ENCODE results near the gene COL9A3.

Gene COL9A3

GRCh38 chr20:62778601-62779416 lies 38.0 kb upstream of the COL9A3 start:
- no peak for DNase-seq

DNA sequence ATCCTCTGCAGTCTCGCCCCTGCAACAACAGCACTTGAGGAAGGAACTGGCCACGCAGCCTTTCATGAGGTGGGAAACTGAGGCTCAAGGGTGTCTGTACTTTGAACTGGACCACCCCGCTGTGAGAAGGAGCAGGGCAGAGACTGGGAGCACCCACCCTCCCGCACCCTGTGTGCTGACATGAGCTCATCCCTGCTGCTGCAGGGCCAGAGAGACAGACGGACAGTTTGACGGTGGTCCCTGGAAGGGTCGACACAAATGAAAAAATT lies 37.5 kb upstream of the COL9A3 start:
- no peak for DNase-seq

- no peak for DNase-seq
Observed at GRCh38 chr20:62780204-62780603, 36.6 kb upstream of the COL9A3 start.

DNA sequence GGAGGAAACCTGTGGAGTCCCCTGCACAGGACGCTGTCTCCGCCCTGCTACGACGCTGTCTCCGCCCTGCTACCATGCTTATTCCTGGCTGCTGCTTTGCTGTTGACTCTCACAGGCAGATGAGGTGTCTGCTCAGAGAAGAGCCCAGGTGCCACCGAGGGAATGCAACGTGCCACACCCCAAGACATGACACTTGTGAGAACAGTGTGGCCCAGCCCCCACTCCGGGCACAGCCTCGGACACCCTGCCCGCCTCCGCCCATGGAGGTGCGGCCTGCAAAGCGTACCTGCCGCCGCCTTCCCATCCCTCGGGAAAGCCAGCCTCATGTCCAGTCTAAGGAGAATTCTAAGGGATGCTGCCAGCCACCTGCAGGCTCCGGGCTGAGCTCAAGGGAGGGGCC lies 36.2 kb upstream of the COL9A3 start:
- no peak for DNase-seq

DNA sequence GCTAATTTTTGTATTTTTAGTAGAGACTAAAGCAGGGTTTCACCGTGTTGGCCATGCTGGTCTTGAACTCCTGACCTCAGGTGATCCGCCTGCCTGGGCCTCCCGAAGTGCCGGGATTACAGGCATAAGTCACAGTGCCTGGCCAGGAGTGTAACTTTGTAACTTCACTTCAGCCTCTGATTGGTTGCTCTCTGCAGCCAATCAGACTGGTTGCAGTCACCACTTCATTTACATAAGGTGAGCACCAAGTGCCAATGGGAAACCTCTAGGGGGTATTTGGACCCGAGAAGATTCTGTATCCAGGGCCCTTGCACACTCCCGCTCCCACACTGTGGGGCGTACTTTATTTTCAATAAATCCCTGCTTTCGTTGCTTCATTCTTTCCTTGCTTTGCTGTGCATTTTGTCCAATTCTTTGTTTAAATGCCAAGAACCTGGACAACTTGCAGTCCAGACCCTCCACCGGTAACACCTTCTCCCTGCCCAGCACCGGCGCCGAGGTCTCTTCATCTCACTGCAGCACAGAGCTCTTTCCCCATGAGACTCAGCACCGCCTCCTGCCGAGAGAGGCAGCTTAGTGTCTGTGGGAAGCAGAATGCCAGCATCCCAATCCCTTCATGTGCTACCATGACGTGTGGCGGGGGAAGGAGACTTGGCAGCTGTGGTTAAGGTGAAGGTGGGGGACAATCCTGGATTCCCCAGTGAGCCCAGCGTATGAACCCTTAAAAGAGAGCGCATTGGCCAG lies 34.5 kb upstream of the COL9A3 start:
- no peak for DNase-seq

GRCh38 chr20:62782893-62783278 lies 34.0 kb upstream of the COL9A3 start:
- no peak for DNase-seq

GRCh38 chr20:62784497-62784896 lies 32.4 kb upstream of the COL9A3 start:
- DNase-seq = no peak

GRCh38 chr20:62785393-62785792 lies 31.5 kb upstream of the COL9A3 start:
- no peak for DNase-seq

DNA sequence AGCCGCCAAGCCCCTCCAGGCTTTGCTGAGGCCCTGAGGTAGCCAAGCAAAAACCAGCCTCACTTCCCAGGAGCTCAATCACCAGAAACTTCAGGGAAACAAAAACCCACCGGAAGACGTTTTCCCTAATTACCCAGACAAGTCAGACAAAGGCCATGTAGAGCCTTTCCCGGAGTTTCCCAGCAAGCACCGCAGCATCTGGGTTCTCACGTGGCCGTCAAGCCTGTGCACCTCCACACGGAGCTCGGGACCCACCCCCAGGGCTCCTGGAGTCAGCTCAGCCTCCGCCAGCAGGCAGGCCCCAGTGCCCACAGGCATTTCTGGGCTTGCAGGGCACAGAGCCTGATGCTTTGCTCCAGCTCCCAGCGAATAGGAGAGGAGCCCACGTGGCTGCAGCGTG lies 30.7 kb upstream of the COL9A3 start:
- DNase-seq = no peak

DNA sequence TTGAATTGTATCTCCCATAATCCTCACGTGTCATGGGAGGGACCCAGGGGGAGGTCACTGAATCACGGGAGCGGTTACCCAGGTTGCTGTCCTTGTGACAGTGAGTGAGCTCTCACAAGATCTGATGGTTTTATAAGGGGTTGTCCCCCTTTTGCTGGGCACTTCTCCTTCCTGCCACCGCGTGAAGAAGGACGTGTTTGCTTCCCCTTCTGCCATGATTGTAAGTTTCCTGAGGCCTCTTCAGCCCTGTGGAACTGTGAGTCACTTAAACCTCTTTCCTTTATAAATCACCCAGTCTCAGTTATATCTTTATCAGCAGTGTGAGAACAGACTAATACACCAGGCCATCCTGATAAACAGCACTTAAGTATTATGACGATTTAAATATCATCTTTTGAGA lies 29.5 kb upstream of the COL9A3 start:
- no peak for DNase-seq

DNA sequence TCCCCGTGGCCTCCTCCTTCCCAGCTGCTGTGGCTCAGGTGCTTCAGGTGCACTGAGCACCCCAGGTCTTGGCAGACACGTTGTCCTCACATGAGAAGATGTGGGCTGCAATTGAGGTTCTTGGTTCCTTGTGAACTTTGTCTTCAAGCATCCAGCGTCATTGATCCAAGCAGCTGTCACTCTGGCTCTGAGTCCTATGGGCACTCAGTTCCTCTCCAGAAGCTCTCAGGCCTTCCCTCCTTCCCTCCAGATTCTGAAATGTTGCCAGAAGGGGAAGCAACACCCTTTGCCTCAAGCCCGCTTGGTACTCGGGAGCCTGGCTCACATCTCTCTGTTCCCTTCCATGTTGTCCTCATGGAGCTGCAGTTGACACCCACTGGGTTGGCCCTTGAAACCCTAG lies 29.0 kb upstream of the COL9A3 start:
- no peak for DNase-seq

DNA sequence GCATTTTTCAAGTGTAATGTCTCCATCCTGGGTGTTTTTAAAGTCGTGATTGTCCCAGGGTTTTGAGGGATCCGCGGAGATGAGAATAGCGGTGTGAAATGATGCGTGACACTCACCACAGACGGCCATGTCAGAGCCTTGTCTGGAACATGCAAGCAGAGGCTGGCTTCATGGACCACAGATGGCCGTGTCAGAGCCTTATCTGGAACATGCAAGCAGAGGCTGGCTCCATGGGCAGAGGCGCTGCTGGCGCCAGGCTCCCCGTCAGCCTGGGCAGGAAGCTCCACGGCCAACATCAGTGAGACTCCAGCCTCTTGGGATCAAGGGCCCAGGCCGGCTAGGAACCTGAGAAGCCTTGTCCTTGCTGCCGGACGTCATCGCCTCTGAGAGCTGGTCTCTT lies 28.2 kb upstream of the COL9A3 start:
- DNase-seq = no peak

DNA sequence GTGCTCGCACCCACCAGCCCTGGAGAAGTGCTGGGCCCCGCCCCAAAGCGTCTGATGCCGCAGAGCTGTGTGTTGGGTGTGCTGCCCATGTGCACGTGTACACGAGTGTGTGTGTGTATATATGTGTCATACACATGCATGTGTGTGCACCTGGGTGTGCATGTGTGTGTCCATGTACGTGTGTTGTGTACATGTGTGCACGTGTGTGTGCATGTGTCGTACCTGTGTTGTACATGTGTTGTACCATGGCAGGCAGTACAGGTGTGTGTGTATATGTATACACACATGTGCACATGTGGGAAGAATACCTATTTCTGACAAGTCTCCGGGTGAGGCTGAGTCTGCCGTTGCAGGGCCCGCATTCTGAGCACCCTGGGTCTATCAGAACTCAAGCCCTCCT lies 26.8 kb upstream of the COL9A3 start:
- no peak for DNase-seq

DNA sequence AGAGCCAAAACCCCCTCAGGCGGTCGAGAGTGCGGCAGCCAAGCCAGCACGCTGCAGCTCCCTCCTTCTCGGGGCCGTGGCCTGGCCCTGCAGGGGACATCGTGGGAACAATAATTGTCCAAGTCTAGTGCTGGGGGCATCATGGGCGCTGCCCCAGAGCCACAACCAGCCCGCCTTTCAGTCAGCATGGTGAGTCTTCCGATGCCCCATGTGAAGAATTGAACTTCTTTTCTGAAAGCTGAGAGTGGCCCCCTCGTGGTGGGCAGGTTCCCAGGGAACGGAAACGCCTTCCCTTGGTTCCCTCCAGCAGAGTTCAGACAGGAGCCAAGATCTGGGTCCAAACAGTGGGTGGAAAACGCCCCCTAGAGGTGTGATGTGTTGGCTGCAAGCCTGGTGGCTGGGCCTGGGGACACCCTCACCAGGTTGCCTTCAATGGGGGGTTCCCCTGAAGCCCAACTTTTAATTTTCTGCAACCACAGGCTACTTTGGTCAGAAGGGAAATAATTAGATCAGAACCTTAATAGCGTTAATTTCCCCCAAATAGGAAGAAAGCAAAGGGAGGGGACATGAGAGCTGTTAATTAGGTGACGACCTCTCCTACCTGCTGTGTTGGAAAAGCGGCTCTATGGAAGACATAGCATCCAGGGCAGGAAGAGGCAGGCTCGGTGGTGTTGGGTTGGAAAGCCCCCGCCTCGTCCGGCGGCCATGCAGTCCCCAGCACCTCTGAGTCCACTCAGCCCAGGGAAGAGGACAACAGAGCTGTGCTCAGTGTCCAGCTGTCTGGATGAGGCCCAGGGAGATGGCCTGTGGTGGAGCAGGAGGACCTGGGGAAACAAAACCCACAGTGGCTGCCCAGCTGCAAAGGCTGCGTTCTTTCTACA lies 25.3 kb upstream of the COL9A3 start:
- DNase-seq = peak; percentile 84 to 91

DNA sequence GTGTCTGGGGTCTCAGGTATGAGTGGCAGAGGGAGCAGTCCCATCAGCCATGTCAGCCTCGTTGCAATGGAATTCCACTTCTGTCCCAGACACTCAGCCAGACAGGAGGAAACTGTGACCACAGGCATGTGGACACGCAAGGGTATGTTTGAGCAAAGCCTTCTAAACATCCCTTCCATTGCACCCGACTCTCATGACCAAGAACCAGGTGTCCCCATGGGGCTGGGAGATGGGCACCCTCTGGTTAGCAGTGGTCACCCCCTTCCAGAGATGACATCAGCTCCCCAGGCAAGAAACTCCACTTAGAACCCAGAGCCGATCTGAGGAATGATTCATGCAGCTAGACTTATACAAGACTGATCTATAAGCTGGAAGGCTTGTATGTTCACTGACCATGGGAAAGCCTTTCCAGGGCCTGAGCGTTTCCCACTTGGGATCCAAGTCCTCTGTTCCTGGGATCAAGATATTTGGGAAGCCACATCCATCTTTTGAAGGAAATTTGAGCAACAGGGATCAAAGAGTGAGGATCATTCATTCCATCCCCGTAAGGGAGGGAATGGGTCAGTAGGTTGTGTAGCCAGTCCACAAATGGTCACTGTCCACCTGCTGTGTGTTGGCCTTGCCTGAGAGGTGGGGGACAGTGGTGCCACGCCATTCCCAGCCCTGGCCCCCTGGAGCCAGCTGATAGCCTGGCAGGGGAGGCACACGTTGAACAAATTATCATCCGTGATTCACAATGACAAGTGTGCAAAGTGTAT lies 24.5 kb upstream of the COL9A3 start:
- DNase-seq = no peak

- DNase-seq = no peak
Observed at GRCh38 chr20:62792940-62793756, 23.7 kb upstream of the COL9A3 start.

- DNase-seq = no peak
Observed at GRCh38 chr20:62793757-62794006, 23.2 kb upstream of the COL9A3 start.

DNA sequence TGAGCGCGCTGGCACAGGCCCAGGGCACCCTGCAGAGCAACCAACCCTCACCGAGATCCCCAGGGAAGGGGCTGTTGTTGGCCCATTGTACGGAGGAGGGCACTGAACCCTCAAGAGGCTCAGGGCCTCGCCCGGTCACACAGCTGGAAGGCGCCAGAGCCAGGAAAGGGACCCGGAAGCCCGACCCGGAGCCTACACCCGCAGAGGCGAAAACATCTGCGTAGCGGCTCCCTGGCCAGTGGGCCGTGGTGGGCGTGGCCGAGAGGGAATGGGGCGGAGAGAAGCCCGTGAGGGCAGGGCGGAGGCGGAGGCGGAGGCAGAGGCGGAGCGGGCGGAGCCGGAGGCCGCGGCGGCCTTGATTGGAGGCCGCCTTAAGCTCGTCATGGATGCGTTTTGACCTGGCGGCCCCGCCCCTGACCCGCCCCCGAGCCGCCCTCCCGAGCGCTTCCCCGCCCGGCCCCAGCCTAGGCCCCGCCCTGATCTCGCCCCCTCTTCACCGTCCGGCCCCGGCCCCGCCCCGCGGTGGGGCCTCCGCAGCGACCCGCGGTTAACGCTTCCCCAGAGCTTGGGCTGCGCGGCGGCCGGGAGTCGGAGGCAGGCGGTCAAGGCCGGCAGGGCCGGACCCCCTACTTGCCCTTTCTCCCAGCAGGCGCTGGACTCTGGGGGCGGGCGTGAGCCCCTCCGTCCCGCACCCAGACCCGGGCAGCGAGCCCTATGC lies 22.7 kb upstream of the COL9A3 start:
- peak; percentile 80 to 90 for DNase-seq

GRCh38 chr20:62795023-62795761 lies 21.7 kb upstream of the COL9A3 start:
- DNase-seq = peak; percentile 26 to 33

GRCh38 chr20:62796699-62797491 lies 20.0 kb upstream of the COL9A3 start:
- DNase-seq = no peak

Measured in AML-193 (cell line).